Effector CD4-positive, alpha-beta T cell (primary cell): Measurements from ENCODE around the gene RASSF6. TPM values are rescaled to one million over a fixed set of nuclear protein-coding genes. Genes with fewer than 3 reads are reported as not detected.
"Not testable (repeated sequence)": the region's sequence is repeated elsewhere in the genome, so short reads cannot be mapped to it uniquely, and the experiment has no call there.

Source experiments
- DNase-seq: peaks from one replicate; pipeline ENCODE4 v3.0.0-alpha.2; 2020
- total RNA-seq: gene quantifications from one replicate; lab custom pipeline; 2026; lab: John Stamatoyannopoulos, UW

The RASSF6 gene, protein sequence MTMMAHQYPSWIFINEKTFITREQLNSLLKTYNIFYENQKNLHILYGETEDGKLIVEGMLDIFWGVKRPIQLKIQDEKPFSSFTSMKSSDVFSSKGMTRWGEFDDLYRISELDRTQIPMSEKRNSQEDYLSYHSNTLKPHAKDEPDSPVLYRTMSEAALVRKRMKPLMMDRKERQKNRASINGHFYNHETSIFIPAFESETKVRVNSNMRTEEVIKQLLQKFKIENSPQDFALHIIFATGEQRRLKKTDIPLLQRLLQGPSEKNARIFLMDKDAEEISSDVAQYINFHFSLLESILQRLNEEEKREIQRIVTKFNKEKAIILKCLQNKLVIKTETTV
- not detected for total RNA-seq

DNA sequence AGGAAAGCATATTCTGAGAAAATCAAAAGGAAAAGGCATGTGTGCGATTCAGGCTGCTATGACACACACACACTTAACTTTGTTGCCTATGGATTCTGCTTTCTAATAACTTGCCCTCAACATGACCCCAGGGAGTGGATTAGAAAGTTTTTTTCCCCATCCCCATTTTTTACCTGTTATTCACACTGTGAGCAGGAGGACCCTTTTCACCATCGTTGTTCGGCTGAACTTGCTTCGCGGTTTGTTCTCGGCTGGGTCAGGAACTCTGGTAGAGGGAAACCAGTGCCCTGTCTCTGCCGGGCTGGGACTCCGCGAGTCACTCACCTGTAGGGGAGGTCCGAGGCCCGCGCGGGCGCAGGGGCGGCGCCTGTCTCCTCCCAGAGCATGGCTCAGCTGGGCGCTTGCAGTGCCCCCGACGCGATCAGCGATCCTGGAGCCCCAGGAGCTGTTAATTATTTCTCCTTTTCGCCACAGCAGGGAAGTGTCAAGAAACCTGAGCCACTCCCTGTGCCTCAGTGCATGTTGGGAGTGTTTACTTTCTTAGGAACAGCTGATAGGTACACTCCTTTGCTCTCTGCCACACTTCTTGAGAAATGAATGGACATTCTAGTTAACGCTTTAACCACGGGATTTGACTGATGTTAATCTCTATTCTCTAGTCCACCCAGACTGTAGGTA, at the start of gene RASSF6:
TSS of gene RASSF6 (minus strand) at position 322 of the 678 bp plus-strand sequence. CDS start 8,641 bp downstream, outside the sequence.
- DNase-seq = no peak

DNA sequence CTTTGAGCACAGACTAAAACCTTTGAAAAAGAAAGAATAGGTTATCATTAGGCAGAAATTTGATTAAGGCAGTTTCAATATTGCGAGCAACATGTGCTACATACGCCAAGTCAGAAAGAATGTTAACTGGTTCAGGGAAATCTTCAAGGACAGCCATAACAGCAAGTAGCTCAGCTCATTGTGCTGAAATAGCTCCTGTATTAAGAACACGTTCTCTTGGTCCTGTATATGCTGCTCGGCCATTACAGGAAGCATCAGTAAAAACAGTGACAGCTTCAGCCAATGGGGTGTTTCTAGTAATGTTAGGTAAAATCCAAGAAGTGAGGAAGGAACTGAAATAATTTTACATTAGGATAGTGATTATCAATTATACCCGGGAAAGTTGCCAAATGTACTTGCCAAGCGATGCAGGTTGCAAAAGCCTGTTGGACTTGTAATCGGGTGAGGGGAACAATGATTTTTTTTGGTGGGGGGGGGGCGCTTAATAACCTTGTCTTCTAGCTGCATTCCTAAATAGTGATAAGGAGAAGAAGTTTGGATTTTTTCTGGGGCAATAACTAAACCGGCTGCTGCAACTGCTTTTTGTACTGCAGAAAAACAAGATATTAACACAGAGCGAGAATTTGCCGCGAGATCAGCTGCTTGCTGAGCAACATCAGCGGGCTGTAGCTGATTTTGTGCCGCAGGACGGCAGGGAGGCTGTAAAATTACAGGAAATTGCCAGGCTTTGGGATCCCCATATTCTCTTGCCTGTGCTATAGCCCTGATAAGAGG, 49.4 kb upstream of the RASSF6 start:
- no peak for DNase-seq

DNA sequence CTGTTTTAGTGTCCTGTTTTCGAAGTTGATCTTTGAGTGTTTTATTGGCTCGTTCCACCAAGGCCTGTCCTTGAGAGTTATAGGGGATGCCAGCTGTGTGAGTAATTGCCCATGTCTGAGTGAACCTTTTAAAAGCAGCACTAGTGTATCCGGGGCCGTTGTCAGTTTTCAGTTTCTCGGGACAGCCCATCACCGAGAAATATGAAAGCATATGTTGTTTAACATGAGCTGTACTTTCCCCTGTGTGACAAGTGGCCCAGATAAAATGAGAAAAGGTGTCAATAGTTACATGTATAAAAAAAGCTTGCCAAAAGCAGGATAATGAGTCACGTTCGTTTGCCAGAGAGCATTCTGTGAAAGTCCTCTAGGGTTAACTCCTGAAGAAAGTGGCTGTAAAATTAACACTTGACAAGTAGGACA, 48.6 kb upstream of the RASSF6 start:
- no peak for DNase-seq

DNA sequence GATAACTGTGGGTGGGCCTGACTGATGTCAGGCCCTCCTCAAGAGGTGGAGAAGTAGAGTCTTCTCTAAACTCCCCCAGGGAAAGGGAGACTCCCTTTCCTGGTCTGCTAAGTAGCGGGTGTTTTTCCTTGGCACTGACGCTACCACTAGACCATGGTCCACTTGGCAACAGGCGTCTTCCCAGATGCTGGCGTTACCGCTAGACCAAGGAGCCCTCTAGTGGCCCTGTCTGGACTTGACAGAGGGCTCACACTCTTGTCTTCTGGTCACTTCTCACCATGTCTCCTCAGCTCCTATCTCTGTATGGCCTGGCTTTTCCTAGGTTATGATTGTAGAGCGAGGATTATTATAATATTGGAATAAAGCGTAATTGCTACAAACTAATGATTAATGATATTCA, 45.7 kb upstream of the RASSF6 start:
- not testable (repeated sequence) for DNase-seq

DNA sequence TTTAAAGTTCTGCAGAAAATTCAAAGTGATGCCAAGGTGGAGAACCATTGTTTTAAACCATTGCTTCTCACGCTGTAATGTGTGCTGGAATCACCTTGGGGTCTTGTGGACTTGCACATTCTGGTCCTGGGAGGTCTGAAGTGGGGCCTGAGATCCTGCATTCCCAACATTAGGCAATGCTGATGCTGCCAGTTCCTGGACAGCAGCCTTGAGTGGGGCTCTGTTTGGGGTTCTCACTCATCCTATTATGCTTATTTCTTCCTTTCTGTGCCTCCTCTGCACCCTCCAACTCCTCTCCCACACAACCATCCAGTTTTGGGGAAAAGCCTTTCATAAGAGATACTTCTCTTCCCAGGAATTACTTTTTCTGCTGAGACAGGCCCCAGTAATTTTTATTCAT, 44.2 kb upstream of the RASSF6 start:
- DNase-seq = no peak

DNA sequence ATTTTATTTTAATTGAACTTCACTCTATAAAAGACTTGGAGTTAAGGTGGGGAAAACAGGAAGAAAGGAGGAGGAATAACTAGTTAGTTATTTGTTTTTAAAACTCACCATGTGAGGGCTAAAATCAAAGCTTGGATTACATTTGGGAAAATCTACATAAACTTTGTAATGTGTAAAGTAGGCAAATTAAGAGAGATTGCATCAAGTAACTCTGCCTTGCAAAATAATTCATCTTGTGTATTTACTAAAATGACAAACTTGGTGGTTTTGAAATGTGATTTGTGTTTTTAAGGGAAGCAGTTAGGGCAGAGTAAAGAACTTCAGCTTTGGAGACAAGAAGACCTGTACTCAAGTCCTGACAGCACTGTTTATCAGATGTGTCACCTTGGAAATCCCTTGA, 43.3 kb upstream of the RASSF6 start:
- no peak for DNase-seq

DNA sequence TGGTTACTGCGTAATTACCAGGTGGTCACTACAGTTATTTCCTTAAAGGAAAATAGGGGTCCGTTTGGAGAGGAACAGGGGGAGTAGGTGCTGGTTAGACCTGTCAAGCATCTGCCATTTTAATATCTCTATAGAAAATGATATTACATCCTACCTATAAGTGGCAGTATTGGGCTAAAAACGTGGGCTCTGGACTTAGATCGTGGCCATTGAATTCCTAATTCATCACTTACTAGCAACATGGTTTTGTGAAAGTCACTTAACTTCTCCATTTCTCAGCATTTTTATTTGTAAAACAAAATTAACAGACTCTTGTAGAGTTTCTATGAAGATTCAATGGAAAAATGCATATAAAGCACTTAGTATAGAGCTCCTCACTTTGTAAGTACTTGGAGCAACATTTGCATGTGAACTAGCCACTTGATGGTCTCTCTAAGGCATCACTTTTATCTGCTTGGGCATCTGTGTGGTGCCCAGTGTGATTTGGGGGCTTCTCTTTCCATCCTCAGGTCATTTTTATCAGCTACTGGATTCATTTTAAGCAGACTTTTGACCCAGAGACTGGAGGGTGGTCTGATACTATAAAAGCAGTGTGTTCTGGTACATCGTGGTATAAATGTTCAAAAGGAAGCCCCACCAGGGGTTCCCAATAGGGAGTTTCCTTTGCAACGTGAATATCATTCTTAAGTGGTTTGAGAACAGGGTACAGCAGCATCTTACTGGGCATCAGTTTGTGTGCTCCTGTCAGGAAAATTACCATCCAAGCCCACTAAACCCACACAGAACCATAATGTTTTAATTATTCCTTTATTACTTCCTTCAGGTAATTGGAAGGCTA, 42.7 kb upstream of the RASSF6 start:
- DNase-seq = no peak

DNA sequence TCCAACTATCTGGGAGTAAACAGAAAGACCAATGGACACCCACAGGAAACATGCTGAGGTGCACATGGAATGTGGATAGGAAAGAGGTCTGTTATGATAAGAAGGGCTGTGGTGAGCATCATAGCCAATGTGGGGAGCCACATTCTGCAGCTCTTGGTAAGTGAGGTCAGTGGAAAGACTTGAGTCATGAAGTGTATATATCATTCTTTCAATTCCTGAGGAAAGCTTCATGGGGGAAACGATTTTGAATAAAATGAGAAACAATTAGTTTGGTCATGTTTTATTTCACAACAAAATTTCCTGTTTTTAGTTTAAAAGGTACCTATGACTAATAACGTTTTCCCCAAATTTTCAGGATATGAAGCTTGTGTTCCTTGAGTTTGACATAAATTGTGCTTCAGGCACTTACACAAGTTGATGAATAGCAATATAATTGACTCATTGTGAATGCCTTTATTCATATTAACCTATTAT, 41.4 kb upstream of the RASSF6 start:
- DNase-seq = no peak

DNA sequence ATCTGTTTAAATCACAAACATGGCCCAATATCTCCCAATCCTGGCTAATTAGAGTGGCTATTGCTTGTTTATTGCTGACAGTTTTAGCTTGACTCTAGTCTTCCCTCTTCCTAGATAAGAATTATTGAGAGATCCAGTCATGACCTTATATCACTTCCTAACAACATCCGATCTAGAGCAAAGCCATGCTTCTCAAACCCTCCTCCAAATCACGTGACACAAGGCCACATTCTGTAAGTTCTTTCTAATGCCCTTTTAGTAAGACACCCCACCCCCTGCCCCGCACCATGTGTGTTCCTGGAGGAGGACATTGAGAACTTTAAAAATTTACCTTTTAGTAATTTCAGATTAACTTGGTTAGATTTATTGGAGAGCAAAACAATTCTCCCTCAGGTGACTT, 40.6 kb upstream of the RASSF6 start:
- DNase-seq = no peak

DNA sequence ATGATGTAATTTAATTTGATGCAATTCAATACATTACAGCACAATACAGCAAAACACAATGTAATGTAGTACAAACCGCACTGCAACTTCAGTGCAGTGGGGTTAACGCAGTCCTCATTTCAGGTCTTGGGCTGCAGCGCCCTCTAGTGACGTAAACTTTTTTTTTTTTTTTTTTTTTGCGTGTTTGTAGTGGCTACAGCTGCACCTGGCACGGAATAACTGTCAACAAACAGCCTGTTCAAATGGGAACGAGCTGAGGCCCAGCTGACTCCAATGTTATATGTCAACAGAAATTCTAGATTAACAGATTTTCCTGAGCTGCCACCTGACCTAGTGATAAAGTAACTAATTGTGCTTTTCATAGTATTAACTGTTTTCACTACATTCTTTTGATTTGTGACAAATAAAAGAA, 33.5 kb upstream of the RASSF6 start:
- no peak for DNase-seq

DNA sequence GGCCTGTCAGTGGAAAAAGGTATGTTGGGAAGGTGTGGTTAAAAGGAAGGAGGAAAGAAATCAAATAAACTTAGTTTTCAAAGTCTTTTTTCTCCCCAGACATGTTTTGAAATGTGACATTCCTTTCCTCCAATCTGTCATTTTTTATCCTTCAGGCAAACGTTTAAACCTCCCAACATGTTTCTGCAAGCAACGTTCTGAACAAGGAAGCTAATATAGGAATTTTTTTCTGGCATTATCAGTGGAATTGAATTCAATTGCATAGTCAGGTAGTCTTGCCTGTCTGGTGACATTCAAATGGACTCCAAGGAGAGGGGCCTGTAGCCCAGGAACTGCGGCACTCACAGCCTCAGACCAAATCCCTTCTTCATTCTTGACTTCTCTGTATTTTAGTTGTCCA, 30.0 kb upstream of the RASSF6 start:
- DNase-seq = no peak

DNA sequence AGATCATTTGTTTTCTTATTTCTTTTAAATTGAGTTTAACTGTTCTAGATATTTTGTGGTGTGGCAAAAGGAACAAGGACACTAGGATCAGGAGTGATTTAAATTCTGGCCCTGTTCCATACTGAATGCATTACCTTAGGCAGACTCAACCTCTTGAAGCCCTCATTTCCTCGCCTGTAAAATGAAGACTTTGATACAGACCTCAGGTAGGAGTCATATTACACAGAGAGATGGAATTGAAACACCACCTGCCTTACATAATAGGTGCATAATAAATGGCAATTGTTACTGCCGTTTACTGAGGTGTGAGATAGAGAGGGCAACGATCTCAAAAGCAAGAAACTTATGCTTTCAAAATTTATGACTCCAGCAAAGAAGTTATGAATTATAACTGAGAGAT, 28.2 kb upstream of the RASSF6 start:
- no peak for DNase-seq

DNA sequence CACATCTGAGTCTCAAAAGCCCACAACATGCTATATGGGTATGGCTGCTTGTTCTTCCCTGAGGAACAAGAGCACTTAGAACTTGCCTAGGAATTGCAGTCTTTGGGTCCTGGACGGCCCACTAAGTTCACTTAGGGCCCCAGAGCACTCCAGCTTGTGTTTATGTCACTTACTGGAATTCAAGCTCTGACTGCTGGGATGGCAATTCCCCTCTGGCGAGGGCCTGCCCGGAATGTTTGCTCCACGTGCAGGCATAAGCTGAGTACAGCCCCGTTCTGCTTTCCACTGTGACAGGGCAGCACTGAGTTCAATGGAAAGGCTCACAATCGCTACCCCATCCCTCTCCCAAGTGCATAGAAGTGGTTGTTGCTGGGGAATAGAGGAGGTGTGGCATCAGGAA, 25.9 kb upstream of the RASSF6 start:
- DNase-seq = no peak

DNA sequence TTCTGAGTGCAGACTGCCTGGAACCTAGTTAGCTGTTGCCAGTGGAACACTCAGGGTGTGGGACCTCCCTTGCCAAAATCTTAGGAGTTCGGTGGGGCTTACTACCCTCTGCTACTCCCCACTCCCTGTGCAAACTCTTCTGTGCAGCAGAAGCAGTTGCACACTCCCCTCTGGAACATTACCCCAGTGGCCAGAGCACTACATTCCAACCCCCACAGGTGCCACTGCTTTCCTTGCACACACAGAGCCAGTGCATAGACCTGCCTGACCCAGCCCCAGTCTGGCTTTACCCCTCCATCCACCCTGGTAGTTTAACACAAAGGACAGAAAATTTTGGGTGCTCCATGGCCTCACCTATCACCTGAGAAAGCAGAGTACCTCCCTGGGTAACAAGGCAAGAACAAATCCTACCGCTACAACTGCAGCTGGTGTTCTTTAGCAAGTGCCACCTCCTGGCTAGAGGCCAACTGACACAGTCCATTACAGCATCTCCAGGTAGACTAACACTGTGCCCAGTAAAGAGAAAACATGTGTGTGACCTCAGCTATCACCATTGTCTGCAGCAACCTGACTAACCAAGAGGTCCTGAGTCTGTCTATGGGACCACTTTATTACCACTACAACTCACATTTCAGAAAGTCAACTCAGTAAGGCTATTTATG, 11.5 kb upstream of the RASSF6 start:
- DNase-seq = no peak

DNA sequence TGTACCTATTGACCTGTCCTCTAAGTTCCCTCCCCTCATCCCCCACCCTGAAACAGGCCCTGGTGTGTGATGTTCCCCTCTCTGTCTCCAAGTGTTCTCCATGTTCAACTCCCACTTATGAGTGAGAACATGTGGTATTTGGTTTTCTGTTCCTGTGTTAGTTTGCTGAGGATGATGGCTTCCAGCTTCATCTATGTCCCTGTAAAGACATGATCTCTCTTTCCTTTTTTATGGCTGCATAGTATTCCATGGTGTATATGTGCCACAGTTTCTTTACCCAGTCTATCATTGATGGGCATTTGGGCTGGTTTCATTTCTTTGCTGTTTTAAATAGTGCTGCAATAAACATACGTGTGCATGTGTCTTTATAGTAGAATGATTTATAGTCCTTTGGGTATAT, 8.6 kb upstream of the RASSF6 start:
- DNase-seq = not testable (repeated sequence)

DNA sequence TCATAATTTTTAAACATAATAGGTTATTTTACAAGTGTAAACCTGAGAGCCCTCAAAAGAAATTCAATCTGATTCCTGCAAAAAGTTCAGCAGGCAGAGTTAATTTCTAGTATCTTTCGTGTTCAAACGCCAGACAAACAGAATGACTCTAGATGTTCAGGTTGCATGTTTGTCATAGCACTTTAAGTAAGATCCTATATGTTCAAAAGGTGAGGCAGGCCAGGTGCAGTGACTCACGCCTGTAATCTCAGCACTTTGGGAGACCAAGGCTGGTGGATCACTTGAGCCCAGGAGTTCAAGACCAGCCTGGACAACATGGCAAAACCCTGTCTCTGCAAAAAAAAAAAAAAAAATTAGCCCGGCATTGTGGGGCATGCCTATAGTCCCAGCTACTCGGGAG, 1.1 kb upstream of the RASSF6 start:
- no peak for DNase-seq

DNA sequence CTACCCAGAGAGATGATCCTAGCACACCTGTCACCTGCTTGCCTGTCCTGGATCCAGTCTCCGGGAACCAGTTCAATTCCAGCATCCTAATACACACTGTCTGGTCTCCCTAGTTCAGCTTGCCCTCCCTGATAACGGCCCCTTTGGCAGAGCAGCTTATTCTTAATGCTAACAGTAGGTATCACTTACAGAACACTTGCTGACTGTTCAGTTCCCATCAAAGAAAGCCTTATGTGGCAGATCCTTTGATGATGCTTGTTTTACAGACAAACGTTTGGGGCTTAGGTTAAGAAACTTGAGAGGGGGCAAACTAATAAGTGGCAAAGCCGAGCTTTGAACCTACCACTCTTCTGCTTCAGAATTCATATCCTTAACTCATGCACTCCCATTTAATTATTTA, 890 bp downstream of the RASSF6 start:
- no peak for DNase-seq

DNA sequence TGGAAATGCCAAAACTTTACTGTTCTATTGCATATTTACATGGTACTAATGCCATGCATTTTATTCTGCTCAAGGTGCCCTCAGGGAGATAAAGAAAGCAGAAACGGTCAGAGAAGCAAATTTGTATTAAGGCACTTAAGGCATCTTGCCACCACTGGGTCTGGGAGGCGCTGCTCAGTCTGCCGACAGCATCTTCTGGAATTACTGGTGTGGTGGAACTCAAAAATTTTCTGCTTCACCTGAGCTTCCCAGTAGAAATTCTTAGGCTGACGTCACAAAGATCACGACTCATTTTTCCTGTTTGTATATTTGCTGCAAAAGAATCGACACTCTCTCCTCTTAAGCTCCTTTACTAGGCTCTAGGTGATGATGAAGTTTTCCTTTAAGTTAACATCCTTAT, 3.0 kb downstream of the RASSF6 start:
- no peak for DNase-seq

DNA sequence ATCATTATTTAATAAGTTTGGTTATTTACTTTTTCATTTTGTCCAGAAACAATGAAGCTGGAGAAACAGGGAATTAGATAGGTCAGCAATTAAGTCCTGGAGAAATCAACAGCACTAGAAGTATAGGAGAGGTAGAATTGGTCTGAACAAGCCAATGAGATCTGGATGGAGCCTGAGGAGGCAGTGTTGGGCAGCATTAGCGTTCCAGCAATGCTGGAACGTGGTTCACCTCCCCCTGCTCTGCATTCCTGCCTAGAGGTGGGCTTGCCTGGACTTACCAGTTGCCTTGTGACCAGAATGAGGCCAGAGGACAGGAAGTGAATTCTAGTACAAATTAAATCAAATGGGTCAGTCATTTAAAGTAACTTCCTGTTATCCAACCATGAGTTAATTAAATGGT, 4.6 kb downstream of the RASSF6 start:
- no peak for DNase-seq

DNA sequence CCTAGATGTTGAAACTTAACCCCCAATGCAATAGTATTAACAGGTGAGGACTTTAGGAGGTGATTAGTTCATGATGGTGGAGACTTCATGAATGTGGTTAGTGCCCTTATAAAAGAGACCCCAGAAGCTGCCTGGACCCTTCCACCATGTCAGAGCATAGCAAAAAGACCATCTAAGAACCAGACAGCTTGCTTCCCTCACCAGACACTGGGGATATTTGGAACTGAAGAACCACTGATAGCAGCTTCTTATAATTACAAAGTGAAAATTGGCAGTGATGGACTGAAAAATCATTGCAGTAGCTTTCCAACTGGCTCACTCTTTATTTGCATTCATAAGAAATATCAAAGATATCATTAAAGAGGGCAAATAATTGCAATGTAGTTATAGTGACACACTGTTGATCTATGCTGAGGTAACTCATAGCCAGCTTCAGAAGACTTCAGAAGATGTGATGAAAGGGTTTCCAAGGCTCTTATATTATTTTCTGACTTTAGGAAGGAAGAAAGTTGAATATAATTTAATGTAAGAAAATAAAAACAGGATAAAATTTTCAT, 5.8 kb downstream of the RASSF6 start:
- DNase-seq = no peak

DNA sequence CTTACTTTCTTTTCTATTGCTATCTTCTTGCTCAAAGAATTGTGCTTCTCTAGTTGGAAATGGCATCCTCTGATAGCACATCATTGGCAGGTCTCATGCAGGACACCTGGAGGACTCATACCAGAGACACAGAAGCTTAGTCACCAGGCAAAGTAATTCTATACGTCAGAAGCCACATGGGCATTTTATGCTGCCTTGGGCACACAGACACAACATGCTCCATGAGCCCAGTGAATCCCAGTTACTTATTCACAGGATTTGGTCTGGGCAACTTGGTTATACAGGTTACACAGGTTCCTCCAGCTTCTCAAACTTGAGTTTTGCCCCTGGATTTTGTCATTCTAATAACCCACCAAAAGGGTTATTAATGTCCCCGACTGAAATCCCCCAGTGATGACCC, 7.1 kb downstream of the RASSF6 start:
- DNase-seq = no peak

DNA sequence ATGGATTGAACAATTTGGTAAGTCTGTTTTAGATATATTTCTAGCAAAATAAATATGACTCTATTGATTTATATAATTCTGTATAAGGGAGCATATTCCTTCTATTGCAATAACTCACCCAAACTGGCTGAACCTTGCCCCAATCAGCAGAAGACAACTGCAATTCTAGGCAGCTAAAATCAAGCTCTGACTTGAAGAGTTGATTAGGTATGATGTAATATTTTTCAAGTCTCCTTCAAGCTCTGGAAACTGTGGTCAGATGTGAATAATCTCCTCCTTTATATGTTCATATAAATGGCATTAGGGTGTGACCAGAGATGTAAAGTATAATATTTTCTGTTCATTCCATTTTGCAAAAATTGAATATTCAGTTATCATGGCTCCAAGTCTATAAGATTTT, 8.2 kb downstream of the RASSF6 start:
- no peak for DNase-seq
